Measurements from ENCODE around the gene COL4A1.

Gene COL4A1

GRCh38 chr13:110269509-110270185, 37.3 kb downstream of the COL4A1 start:
- no peak for DNase-seq

DNA sequence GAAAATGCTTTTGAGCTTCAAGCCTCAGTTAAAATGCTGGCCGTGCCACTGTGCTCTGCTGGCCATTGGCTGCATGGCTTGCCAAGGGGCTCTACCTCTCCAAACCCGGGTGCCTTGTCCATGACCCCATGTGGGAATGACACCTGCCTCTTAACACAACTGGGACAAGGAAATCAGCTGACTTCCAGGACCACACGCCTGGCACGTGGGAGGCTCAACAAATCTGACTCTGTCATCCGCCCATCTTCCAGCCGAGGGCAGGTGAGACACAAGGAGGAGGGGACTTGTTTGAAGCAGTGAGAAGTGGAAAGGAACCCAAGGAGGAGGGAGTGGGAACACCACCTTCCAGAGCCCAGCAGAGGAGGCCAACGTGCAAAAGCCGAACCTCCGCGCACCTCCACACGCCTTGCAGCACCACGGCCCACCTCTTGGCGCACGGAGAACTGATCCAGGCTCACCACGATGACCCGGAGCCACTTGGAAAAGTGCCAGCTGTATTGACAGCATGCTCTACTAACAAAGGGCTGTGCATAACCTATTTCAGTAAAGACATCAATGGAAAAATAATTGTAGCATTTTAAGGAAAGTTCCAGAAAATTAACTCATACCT, 38.3 kb downstream of the COL4A1 start:
- no peak for DNase-seq

DNA sequence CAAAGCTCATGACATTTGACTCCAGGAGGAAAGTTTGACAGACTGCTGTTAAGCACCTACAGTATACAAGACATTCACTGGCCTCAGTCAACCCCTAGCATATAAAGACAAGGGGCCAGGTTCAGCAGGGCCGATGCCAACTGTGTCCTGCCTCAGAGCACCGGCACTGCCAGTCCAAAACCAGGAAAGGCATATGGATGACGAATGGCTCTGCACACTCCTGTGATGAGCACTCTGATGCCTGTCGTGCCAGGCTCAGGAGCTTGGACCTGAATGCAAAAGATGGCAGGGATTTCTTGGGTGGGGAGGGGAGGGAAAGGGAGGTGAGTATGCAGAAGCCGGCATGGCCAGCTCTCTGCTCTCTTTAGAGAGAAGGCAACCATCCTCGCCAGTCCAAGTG, 38.9 kb downstream of the COL4A1 start:
- no peak for DNase-seq

DNA sequence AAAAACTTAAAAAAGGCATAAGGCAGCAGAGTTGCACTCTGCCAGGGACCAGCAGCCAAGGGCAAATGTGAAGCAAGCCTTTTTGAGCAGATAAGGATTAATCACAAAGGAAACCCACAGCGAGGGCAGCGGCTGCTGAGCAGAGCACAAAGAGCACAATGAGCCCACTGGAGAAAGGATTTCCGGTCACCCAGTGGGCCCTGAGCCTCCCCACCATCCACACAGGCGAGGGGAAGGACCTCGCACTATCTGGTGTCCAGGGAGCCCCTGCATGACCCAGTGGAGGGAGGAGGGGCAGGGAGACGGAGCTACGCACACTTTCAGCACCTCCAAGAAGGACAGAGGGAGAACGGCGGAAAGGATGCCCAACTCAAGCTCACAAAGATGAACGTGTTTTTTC, 40.0 kb downstream of the COL4A1 start:
- no peak for DNase-seq

GRCh38 chr13:110266431-110266809, 40.5 kb downstream of the COL4A1 start:
- no peak for DNase-seq

DNA sequence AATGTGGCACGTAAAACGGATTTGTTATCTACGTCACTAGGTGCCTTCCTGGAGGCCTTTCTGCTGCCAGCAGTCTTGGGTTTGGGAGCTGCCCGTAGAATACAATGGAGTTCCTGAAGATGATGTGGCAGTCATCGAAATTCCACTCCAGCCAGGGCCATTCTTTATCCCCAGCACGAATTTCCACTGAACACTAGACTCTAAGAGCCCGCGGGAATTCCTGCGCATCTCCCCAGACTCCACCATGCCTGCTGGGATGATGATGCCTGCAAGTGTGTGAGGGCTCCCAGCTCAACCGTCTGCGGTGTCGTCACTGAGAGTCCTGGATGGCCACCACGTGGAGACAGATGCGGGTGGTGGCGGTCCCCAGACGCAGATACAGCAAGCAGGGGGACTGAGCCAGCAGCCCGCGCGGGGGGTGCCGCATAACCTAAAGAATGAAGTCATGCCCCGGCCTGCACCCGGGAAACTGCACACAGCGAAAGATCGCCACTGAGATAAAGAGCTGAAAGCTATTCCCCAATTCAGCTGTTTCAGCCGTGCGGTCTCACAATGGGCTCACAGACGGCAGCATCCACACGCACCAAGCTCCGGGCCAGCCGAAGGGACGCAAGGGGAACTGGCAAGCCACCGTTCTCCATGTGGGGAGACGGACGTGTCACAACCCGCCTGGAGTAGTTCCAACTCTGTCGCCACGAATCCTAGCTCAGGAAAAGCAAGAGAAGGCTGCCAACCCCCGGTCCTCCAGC, 41.1 kb downstream of the COL4A1 start:
- DNase-seq, result no peak

GRCh38 chr13:110265341-110265681, 41.6 kb downstream of the COL4A1 start:
- DNase-seq, result no peak

DNA sequence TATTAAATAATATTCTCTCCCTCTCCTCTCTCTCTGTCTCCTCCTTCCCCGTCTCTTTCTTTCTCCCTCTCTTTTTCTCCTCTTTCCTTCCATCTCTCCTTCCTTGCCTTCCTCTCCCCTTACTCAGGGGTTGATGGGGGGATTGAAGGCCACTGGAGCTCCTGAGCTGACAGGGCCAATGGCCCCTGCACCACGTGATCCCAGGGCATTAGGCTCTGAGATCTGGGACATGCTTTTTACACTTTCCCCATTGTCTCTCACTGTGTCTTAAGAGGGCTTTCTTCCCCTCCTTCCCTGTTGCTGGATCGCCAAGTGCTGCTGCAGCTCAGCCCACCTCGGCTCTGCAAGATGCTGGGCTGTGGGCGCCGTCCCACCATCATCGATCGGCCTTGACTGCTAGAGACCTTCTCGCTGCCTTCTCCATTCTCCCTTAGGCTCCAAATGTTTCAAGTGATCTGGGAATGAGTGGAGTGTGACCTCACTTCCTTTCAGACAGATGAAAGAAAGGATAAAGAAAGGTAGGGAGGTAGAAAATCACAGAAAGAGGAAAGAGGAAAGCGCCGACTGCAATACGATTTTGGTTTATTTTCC, 42.2 kb downstream of the COL4A1 start:
- no peak for DNase-seq

- DNase-seq, result no peak
These were observed 43.1 kb downstream of the COL4A1 start for GRCh38 chr13:110263888-110264287.

DNA sequence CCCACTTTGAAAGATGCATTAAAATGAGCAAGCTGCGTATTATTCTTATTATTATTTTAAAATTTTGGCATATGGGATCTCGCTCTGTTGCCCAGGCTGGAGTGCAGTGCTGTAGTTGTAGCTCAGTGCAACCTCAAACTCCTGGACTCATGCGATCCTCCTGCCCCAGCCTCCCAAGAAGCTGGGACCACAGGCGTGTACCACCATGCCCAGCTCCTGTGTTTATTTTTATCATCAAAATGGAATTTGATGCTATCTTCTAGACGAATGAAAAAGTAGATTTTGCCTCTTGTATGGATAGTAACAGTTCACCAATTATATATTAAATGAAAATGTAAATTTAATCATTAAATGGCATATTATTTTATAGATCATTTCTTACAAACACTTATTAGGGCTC, 43.6 kb downstream of the COL4A1 start:
- DNase-seq, result no peak

- no peak for DNase-seq
These were observed 44.3 kb downstream of the COL4A1 start for GRCh38 chr13:110262508-110263291.

- DNase-seq, result no peak
These were observed 44.9 kb downstream of the COL4A1 start for GRCh38 chr13:110262082-110262436.

- DNase-seq, result no peak
These were observed 45.5 kb downstream of the COL4A1 start for GRCh38 chr13:110261166-110262081.

DNA sequence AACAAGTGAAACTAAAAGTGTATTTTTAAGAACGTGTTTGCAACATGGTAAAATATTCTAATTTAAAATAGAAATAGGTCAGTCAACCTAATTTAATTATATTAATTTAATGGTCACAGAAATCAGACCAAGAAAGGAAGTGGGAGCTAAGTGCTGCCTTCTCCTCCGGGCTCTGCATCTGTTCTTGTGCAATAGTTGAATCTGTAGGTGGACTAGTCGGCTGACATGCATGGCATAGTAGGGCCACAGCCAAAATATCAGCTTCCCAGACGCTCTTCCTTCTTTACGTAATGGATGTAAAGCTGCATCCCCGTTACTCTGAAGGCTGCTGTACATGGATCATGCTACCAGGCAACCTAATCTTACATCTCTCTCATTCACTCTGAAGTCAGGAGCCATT, 47.3 kb downstream of the COL4A1 start:
- no peak for DNase-seq

- DNase-seq, result no peak
These were observed 47.9 kb downstream of the COL4A1 start for GRCh38 chr13:110258876-110259631.

GRCh38 chr13:110257408-110257807, 49.5 kb downstream of the COL4A1 start:
- DNase-seq, result no peak

DNA sequence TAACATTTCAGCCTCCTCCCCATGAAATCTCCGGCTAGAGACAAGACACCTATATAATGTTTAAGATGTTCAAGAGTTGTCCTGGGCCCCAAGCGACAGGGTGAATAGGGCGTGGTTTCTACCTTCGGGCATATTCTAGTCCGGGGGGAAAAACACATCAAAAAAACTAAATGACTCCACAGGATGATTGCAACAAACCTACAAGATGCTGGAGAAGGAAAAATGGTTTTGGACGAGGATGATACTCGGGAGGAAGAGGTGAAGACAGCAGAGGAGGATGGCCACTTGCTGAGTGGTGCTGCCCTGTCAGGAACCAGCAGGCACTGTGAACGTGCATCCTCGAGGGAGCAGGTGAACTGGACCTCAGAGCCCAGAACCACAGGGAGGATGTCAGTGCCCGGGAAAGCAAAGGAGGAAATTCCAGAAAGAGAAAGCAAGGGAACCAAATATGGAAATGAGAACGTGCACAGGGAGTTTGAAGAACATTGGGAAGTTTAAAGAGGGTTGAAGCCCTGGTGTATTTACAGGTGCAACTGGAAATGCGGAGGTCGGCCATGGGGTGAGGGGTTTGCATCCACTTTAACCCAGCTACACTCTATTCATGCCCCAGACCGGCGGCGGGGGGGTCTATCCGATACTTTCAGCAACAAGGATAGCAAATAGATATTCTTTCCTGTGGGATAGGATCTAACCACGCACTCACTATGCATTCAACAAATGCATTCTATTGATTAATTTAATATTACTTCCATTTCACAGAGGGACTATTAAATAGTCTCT, 50.6 kb downstream of the COL4A1 start:
- DNase-seq, result no peak

DNA sequence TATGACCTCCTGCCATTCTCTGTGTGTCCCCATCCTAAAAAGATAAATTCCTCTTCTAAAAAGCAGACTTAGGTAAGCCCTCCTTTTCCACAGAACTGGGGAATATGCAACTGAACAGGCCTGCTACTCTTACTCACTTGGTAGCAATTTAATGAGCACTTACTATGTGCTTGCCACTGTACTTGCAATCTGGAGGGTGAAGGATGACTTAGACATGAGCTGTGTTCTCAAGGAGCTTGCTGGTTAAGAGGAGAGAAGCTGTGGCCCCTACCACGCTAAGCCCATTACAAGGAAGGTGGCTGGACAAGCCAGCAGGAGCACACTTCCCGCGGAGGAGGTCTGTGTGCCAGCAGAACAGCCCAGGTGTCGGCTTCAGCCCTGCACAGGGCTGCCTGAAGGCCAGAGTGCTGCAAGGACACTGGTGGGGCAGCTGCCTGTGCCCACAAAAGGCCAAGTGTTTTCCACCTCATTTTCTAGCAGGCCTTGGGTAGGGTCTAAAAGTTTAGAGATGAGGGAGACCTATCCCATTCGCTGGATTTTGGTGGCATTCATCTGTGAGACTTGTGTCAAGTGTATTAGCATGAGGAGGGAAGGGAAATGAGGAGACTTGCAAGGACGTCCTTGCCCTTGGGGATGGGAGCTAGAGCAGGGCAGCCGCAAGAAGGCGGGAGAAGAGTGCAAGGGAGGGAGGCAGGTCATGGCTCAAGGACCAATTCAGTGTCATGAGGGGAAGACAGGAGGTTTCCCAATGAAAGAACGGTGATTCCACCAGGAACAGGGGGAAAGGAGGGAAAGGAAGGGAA, 52.0 kb downstream of the COL4A1 start:
- no peak for DNase-seq

DNA sequence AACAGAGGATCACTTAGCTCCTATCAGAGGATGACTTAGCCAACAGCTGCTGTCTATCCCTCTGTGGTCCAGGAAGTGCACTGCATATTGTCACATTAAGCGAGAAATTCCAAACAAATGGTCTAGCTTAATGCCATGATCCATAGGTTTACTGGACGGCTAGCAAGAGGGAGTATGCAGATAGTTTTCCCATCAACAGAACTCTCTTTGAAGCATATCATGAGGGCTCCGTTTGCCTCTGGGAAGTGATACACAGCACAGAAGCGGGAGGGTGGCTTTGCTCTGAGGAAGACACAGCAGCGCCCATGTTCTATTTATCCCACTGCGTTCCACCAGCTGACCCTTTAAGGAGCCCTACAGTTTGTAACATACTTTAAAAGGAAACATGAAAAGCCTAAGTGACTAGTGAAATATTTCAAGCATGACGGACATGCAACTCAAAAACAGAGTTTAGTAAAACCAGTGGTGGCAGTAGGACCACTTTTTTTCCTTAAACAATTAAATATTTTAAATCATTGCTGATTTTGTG, 52.7 kb downstream of the COL4A1 start:
- no peak for DNase-seq

All from activated naive CD4-positive, alpha-beta T cell treated with anti-CD3 and anti-CD28 coated beads, Interleukin-2, amount 50 U/mL, for 16 hours (primary cell).